ENCODE data around the gene TAOK2.

TAOK2 gene

GRCh38 chr16:29988346-29989075, 14.8 kb downstream of the TAOK2 start:
- DNase-seq, result no peak

GRCh38 chr16:29989111-29989858, 15.6 kb downstream of the TAOK2 start:
- DNase-seq, result no peak

- DNase-seq, result no peak
Measured at GRCh38 chr16:29990034-29990433, 16.4 kb downstream of the TAOK2 start.

- no peak for DNase-seq
Measured at GRCh38 chr16:29990883-29991570, 17.4 kb downstream of the TAOK2 start.

GRCh38 chr16:29991571-29991904, 17.9 kb downstream of the TAOK2 start:
- no peak for DNase-seq

- no peak for DNase-seq
Measured at GRCh38 chr16:29992344-29992967, 18.8 kb downstream of the TAOK2 start.

- no peak for DNase-seq
Measured at GRCh38 chr16:29993191-29993902, 19.7 kb downstream of the TAOK2 start.

GRCh38 chr16:29993903-29994599, 20.4 kb downstream of the TAOK2 start:
- DNase-seq, result no peak

GRCh38 chr16:29994600-29995323, 21.1 kb downstream of the TAOK2 start:
- DNase-seq, result no peak

- peak; percentile 89 for DNase-seq
Measured at GRCh38 chr16:29995324-29995910, 21.7 kb downstream of the TAOK2 start, which contains the start of gene HIRIP3. HIRIP3 (minus strand) TSS chr16:29995617; CDS start chr16:29995605, 12 bp downstream.

- peak; percentile 98 for DNase-seq
Measured at GRCh38 chr16:29995911-29996765, 22.5 kb downstream of the TAOK2 start, which contains the start of gene INO80E. INO80E (plus strand) TSS chr16:29996241; CDS start chr16:29996311, 70 bp downstream.

- DNase-seq, result no peak
Measured at GRCh38 chr16:29996766-29997250, 23.1 kb downstream of the TAOK2 start.

- no peak for DNase-seq
Measured at GRCh38 chr16:29999605-30000004, 25.9 kb downstream of the TAOK2 start.

- DNase-seq, result no peak
Measured at GRCh38 chr16:30000735-30001631, 27.3 kb downstream of the TAOK2 start.

- DNase-seq, result no peak
Measured at GRCh38 chr16:30002614-30003346, 29.1 kb downstream of the TAOK2 start.

- DNase-seq, result no peak
Measured at GRCh38 chr16:30003670-30004423, 30.2 kb downstream of the TAOK2 start.

- no peak for DNase-seq
Measured at GRCh38 chr16:30004424-30004776, 30.7 kb downstream of the TAOK2 start.
